GM15510 (cell line): Measurements from ENCODE around the gene CD177.

Experiments used
- POLR2A ChIP-seq: IDR thresholded peaks from 3 replicates; pipeline ENCODE4 v1.6.1; 2011; ENCODE audit warnings: borderline replicate concordance; ENCODE audit not compliant: insufficient read length; ENCODE audit errors: extremely low read depth

The CD177 gene

DNA sequence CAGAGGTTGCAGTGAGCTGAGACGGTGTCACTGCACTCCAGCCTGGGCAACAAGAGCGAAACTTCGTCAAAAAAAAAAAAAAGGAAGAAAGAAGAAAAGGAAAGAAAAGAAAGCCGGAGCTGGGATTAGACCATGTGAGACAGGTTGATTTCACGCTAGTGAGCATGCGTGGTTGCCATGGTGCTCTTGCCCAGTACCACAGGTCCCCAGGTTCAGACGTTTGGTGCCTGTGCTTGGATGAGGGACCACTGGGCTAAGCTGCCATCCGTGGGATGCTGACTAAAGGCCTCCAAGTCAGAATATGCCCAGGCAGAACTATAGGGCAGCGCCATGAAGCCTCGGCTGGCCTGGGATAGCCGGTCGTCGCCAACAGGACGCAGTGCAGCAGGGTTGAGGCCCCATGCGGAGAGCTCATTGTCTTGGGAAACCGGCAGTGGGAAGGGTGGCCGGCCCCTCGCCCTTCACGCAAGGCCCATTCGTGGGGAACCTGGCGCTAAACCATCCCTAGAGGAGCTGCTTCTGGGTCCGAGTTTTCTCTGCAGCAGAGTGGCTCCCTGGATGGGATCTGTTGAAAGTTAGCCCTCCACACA is 54.0 kb downstream of the CD177 start:
- TF ChIP-seq POLR2A: no peak

DNA sequence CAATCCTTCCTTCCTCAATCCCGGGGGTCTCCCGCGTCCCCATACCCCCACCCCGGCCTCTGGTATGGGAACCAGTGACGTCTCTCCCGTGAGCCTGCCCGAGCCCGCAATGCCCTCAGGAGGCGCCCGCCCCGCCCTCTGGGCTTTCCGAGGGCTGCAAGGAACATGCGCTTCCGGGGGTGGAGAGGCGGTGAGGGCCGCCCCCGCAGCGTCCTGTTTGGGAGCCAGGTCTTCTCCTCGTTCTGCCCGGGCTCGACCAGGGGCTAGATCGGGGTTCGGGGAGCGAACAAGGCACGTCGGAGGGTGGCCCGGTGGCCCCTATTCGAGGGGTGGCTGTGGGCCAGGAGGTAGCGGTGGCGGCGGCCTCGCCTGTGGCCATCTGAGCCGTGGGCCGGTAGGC is 54.6 kb downstream of the CD177 start:
- TF ChIP-seq POLR2A: no peak

DNA sequence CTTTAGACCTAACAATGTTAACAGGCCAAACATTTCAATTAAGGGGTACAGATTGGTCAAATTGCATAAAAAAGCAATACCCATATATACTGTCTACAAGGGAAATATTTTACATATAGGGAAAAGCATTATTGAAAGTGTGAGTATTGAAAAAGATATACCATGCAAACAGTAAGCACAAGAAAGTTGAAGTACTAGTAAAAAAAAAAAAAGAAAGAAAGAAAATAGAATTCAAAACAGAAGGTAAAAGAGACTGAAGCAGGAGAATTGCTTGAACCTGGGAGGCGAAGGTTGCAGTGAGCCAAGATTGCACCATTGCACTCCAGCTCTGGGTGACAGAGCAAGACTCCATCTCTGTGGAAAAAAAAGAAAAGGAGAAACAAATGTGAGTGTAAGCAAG is 55.9 kb downstream of the CD177 start:
- TF ChIP-seq POLR2A: no peak

DNA sequence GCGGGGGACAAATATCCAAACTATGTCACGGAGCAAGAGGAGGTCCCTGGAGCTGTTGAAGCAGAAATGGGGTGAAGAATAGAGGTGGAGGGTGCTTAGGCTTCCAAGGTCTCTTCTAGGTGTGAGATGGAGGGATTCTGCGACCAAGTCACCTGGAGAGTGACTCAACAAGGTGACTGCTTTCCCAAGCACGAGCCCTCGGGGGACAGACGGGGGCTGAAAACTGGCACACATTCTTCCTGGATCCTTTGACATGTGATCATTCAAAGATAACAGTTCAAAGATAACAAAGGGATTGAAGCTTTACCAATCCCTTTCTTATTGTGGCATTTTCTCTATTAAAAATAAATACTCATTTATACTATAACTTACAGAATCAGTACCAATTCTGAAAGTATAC is 59.0 kb downstream of the CD177 start:
- TF ChIP-seq POLR2A: no peak
